H1 (cell line): ENCODE measurements around the gene CTSC. TPM values are rescaled to one million over a fixed set of nuclear protein-coding genes. Genes with fewer than 3 reads are reported as not detected.

Experiments used
- CTCF ChIA-PET: fragments of 300-600 bp; sonication (Branson Sonifier 250); formaldehyde crosslinking; loops from one replicate; lab custom pipeline; 2021; ENCODE audit not compliant: partially characterized antibody; lab: Charles Lee
- POLR2A ChIA-PET: fragments of 300-600 bp; sonication (Branson Sonifier 250); formaldehyde crosslinking; loops from one replicate; lab custom pipeline; 2021; ENCODE audit warnings: inconsistent platforms; ENCODE audit not compliant: partially characterized antibody; lab: Charles Lee
- DNase-seq, 2 experiments: peaks; one replicate each; pipeline versions ENCODE4 v3.0.0 to v3.0.0-alpha.2; 2010 to 2022; ENCODE audit warnings: low spot score in 2 of 2, low read depth in 1 of 2, mixed read lengths in 1 of 2
- FAIRE-seq: peaks from 2 replicates; lab custom pipeline; 2011; peaks lifted over from hg19 to GRCh38; lab: Jason Lieb, UNC
- H2AFZ ChIP-seq: 2 replicates; pipeline ENCODE4 v1.8.1; 2012; ENCODE audit warnings: low read length, inconsistent platforms
- H2AK5ac ChIP-seq: 2 replicates; pipeline ENCODE4 v1.6.1; 2013; ENCODE audit warnings: low read depth, low read length
- H2BK120ac ChIP-seq: replicated peaks from 2 replicates; pipeline ENCODE3; 2013; ENCODE audit warnings: low read depth, low read length, inconsistent platforms
- H2BK12ac ChIP-seq: 2 replicates; pipeline ENCODE4 v1.6.1; 2013; ENCODE audit warnings: low read depth, low read length
- H2BK15ac ChIP-seq: 2 replicates; pipeline ENCODE4 v1.6.1; 2013; ENCODE audit warnings: low read length
- H2BK20ac ChIP-seq: 2 replicates; pipeline ENCODE4 v1.6.1; 2013; ENCODE audit warnings: low read length
- H2BK5ac ChIP-seq: 2 replicates; pipeline ENCODE4 v1.6.1; 2013; ENCODE audit warnings: low read depth, low read length
- H3K14ac ChIP-seq: 2 replicates; pipeline ENCODE4 v1.6.1; 2013; ENCODE audit warnings: inconsistent platforms; ENCODE audit not compliant: insufficient read length
- H3K18ac ChIP-seq: 2 replicates; pipeline ENCODE4 v1.6.1; 2013; ENCODE audit warnings: low read length; ENCODE audit errors: extremely low read depth
- H3K23ac ChIP-seq: 2 replicates; pipeline ENCODE4 v1.6.1; 2013; ENCODE audit warnings: inconsistent platforms; ENCODE audit not compliant: insufficient read length
- H3K23me2 ChIP-seq: 2 replicates; pipeline ENCODE4 v1.6.1; 2013; ENCODE audit warnings: low read depth, low read length
- H3K27ac ChIP-seq: 2 replicates; pipeline ENCODE4 v1.6.1; 2011; ENCODE audit warnings: low read depth, low read length, inconsistent platforms
- H3K27me3 ChIP-seq, 4 experiments: replicated peaks in 1 of 4; 1 replicate in 1 of 4; 2 replicates in 3 of 4; pipeline versions ENCODE4 v1.6.1 to v1.8.1; 2011 to 2013; ENCODE audit warnings: low read length in 3 of 4, mild to moderate bottlenecking in 3 of 4, inconsistent platforms in 2 of 4, mixed read lengths in 2 of 4, moderate library complexity in 1 of 4; ENCODE audit not compliant: control insufficient read depth in 3 of 4, insufficient read depth in 3 of 4; ENCODE audit errors: extremely low read depth in 1 of 4
- H3K36me3 ChIP-seq, 4 experiments: 2 replicates each; pipeline versions ENCODE4 v1.6.1 to v1.8.1; 2011 to 2013; ENCODE audit warnings: mild to moderate bottlenecking in 4 of 4, low read length in 3 of 4, moderate library complexity in 2 of 4, control low read depth in 1 of 4, inconsistent platforms in 1 of 4; ENCODE audit not compliant: insufficient read depth in 4 of 4, control insufficient read depth in 2 of 4
- H3K4ac ChIP-seq: replicated peaks from 2 replicates; pipeline ENCODE3; 2013; ENCODE audit warnings: low read length, low read depth, mixed read lengths, inconsistent platforms; ENCODE audit not compliant: insufficient read length
- H3K4me1 ChIP-seq, 4 experiments: replicated peaks in 1 of 4; 1 replicate in 1 of 4; 2 replicates in 3 of 4; pipeline versions ENCODE4 v1.6.1 to v1.8.1; 2011 to 2013; ENCODE audit warnings: low read length in 3 of 4, inconsistent platforms in 2 of 4, mixed read lengths in 1 of 4; ENCODE audit not compliant: insufficient read depth in 4 of 4, control insufficient read depth in 3 of 4
- H3K4me2 ChIP-seq, 2 experiments: 2 replicates each; pipeline versions ENCODE4 v1.6.1 to v1.8.1; 2011 to 2013; ENCODE audit warnings: low read depth in 2 of 2, low read length in 2 of 2, control low read depth in 1 of 2, inconsistent platforms in 1 of 2, mild to moderate bottlenecking in 1 of 2; ENCODE audit not compliant: insufficient read depth in 1 of 2
- H3K4me3 ChIP-seq, 4 experiments: fragments of 200-600, 300-600 bp in 1 of 4; sonication (generic), shearing (Covaris generic), sonication (Bioruptor Twin) in 1 of 4; 2 replicates each; pipeline versions ENCODE4 v1.5.1 to v1.8.1; 2011 to 2016; ENCODE audit warnings: low read length in 4 of 4, low read depth in 3 of 4, control low read depth in 2 of 4, inconsistent platforms in 2 of 4, mild to moderate bottlenecking in 2 of 4, mixed read lengths in 1 of 4, moderate library complexity in 1 of 4; ENCODE audit not compliant: insufficient read depth in 2 of 4; ENCODE audit errors: extremely low read depth in 1 of 4
- H3K56ac ChIP-seq: replicated peaks from 2 replicates; pipeline ENCODE3; 2013; ENCODE audit warnings: low read depth, mild to moderate bottlenecking, mixed read lengths, low read length, inconsistent platforms; ENCODE audit not compliant: insufficient read length
- H3K79me1 ChIP-seq: 2 replicates; pipeline ENCODE4 v1.6.1; 2013; ENCODE audit warnings: low read depth, low read length, control low read depth
- H3K79me2 ChIP-seq, 2 experiments: 2 replicates each; pipeline versions ENCODE4 v1.6.1 to v1.8.1; 2012 to 2013; ENCODE audit warnings: low read length in 2 of 2, mild to moderate bottlenecking in 2 of 2, inconsistent platforms in 1 of 2; ENCODE audit not compliant: insufficient read depth in 2 of 2, control insufficient read depth in 1 of 2
- H3K9ac ChIP-seq, 4 experiments: replicated peaks in 1 of 4; 1 replicate in 1 of 4; 2 replicates in 3 of 4; pipeline versions ENCODE4 v1.6.1 to v1.8.1; 2011 to 2013; ENCODE audit warnings: low read depth in 3 of 4, low read length in 3 of 4, control low read depth in 2 of 4, mild to moderate bottlenecking in 2 of 4, moderate library complexity in 2 of 4, inconsistent platforms in 1 of 4; ENCODE audit errors: extremely low read depth in 1 of 4
- H3K9me3 ChIP-seq, 2 experiments: 2 replicates each; pipeline versions ENCODE4 v1.6.1 to v1.8.1; 2012 to 2013; ENCODE audit warnings: mild to moderate bottlenecking in 2 of 2, moderate library complexity in 2 of 2, control low read depth in 1 of 2, inconsistent platforms in 1 of 2, low read depth in 1 of 2, low read length in 1 of 2, mixed read lengths in 1 of 2; ENCODE audit not compliant: insufficient read depth in 2 of 2
- H4K20me1 ChIP-seq, 2 experiments: replicated peaks in 1 of 2; 2 replicates each; pipeline versions ENCODE3 to v1.8.1; 2011 to 2013; ENCODE audit warnings: inconsistent platforms in 2 of 2, low read length in 2 of 2, mild to moderate bottlenecking in 1 of 2; ENCODE audit not compliant: insufficient read depth in 2 of 2, control insufficient read depth in 1 of 2
- H4K5ac ChIP-seq: 2 replicates; pipeline ENCODE4 v1.6.1; 2013; ENCODE audit warnings: low read length, low read depth, mixed read lengths, inconsistent platforms; ENCODE audit not compliant: insufficient read length
- H4K8ac ChIP-seq: 2 replicates; pipeline ENCODE4 v1.8.0; 2013; ENCODE audit warnings: mild to moderate bottlenecking, moderate library complexity, low read length, inconsistent platforms; ENCODE audit not compliant: insufficient read depth; ENCODE audit errors: extremely low read depth
- H4K91ac ChIP-seq: replicated peaks from 2 replicates; pipeline ENCODE3; 2013; ENCODE audit warnings: low read length, mixed read lengths, inconsistent platforms; ENCODE audit not compliant: insufficient read length
- CEBPB ChIP-seq: IDR thresholded peaks from 2 replicates; pipeline ENCODE4 v1.6.1; 2012; ENCODE audit warnings: low read depth, low read length
- EZH2 ChIP-seq: fragments of 200-600 bp; sonication (generic); IDR thresholded peaks from 2 replicates; pipeline ENCODE4 v1.7.1; 2012; ENCODE audit warnings: low read depth, mild to moderate bottlenecking, moderate library complexity, low read length, inconsistent platforms; ENCODE audit not compliant: severe bottlenecking
- KDM5A ChIP-seq: fragments of 200-600 bp; IDR thresholded peaks from 2 replicates; pipeline ENCODE4 v1.7.1; 2012; ENCODE audit warnings: mild to moderate bottlenecking, low read length, inconsistent platforms, mixed read lengths
- WGBS, 2 experiments: shearing (Covaris generic) in 1 of 2; methylation state at CpG; one replicate each; pipeline versions ENCODE4 v1.1.6 to v1.1.7; 2013 to 2015; ENCODE audit warnings: low lambda C conversion rate in 2 of 2, mixed read lengths in 2 of 2, inconsistent platforms in 1 of 2, low coverage in 1 of 2, missing lambda C conversion rate in 1 of 2; ENCODE audit not compliant: insufficient replicate concordance in 2 of 2, insufficient coverage in 1 of 2, insufficient read length in 1 of 2; ENCODE audit errors: extremely low coverage in 1 of 2, missing lambda C conversion rate in 1 of 2; 5-methylcytosine and 5-hydroxymethylcytosine counted together
- polyA plus RNA-seq, 7 experiments: library from polyadenylated mRNA; depleted of rRNA in 3 of 7; stranded (reverse) in 5 of 7; unstranded in 2 of 7; fragments of >200 nt in 5 of 7; fragments of 200-250 nt in 2 of 7; gene quantifications; 1 replicate in 5 of 7; 2 replicates in 1 of 7; 4 replicates in 1 of 7; pipeline versions ENCODE4 v1.2.1 to v1.2.3, GENCODE V29; 2011 to 2013; ENCODE audit warnings: missing spikeins in 2 of 7, mixed read lengths in 2 of 7
- total RNA-seq: library from RNA; stranded (reverse); fragmentation: NEBNext Ultra II Directional; extraction: Animal tissue kit (Norgen Biotek cat#: 25700); gene quantifications from 2 replicates; pipeline ENCODE4 v1.2.1, GENCODE V29; 2021

CTSC gene
- total and polyA plus RNA-seq, 2 of the 8 experiments (the other 6 are each of a cell fraction or from before 2014, with no cell fraction given) = 347 to 369 TPM

GRCh38 chr11:88344869-88345268, 7.3 kb upstream of the CTSC start:
- H3K9ac ChIP-seq = no peak overlapping the region
- no peaks in the 10 kb centered on the region for H3K9me3 ChIP-seq
- no peaks in the 10 kb centered on the region for H3K23me2 ChIP-seq
- TF ChIP-seq KDM5A (no peak), EZH2 (no peak), CEBPB (peak; percentile 68; the same call in 1 of the 2 replicates)
- ChIA-PET CTCF (interaction anchor here (1.4 to 1.5 kb wide), 2 partner anchors 11 to 34 kb away, joined by 3 to 5 read pairs; no protein-coding TSS in a partner anchor), POLR2A (no interaction called here)
- no peak overlapping the region for H3K4ac ChIP-seq
- no peak overlapping the region for H2AFZ ChIP-seq
- 92% methylated on average over 2 of the region's 2 CpGs; no CpG with 5 or more reads in 1 of the 2 experiments for WGBS, 2 experiments
- H3K4me2 ChIP-seq = no peak overlapping the region
- H4K91ac ChIP-seq = no peak overlapping the region
- H3K4me1 ChIP-seq = no peaks in the 10 kb centered on the region
- H2BK20ac ChIP-seq = no peak overlapping the region
- H3K14ac ChIP-seq = no peak overlapping the region
- H3K4me3 ChIP-seq = no peak overlapping the region
- DNase-seq (no peak), FAIRE-seq (no peak)
- H2BK120ac ChIP-seq = no peak overlapping the region
- H2BK12ac ChIP-seq = no peak overlapping the region
- H3K27ac ChIP-seq = no peak overlapping the region
- H2BK15ac ChIP-seq = no peak overlapping the region
- H3K79me2 ChIP-seq = 0 out of 4 replicates have a peak, but pooled peaks cover 0 to 2% of the 10 kb centered on the region in 2 experiments
- no peak overlapping the region for H3K23ac ChIP-seq
- H3K56ac ChIP-seq = no peak overlapping the region
- no peak overlapping the region for H4K8ac ChIP-seq
- no peak overlapping the region for H3K18ac ChIP-seq
- no peak overlapping the region for H2AK5ac ChIP-seq
- no peaks in the 10 kb centered on the region for H4K20me1 ChIP-seq
- H4K5ac ChIP-seq = no peak overlapping the region
- no peaks in the 10 kb centered on the region for H3K27me3 ChIP-seq
- H2BK5ac ChIP-seq = no peak overlapping the region
- no peaks in the 10 kb centered on the region for H3K36me3 ChIP-seq
- no peaks in the 10 kb centered on the region for H3K79me1 ChIP-seq
